MCF 10A (cell line): ENCODE measurements around the gene DNHD1. TPM values are rescaled to one million over a fixed set of nuclear protein-coding genes. Genes with fewer than 3 reads are reported as not detected.
A peak's percentile ranks its signal among the peaks of the same experiment; 100 is the strongest.

ENCODE experiments used
- Bru-seq: library from RNA; stranded (reverse); fragments of 400-500 nt; gene quantifications from one replicate; lab custom pipeline; 2021; lab: Mats Ljungman, UMichigan
- BruChase-seq, 2 experiments: library from RNA; stranded (reverse); fragments of 400-500 nt; gene quantifications; one replicate each; lab custom pipeline; 2021; lab: Mats Ljungman, UMichigan
- BruUV-seq: library from RNA; stranded (reverse); fragments of 400-500 nt; replicated peaks from 2 replicates; lab custom pipeline; 2021; lab: Mats Ljungman, UMichigan
- CTCF ChIA-PET: fragments of 300-600 bp; sonication (Branson Sonifier 250); formaldehyde crosslinking; extraction: SDS; loops from one replicate; lab custom pipeline; 2021; ENCODE audit warnings: antibody characterized with exemption, inconsistent platforms; lab: Yijun Ruan, JAX
- POLR2A ChIA-PET: fragments of 300-600, 350-650 bp; sonication (Branson Sonifier 250); formaldehyde crosslinking; extraction: SDS; loops from one replicate; lab custom pipeline; 2020; ENCODE audit warnings: antibody characterized with exemption, inconsistent platforms; lab: Yijun Ruan, JAX
- DNase-seq: peaks from one replicate; pipeline ENCODE4 v3.0.0-alpha.2; 2018; ENCODE audit not compliant: unreplicated experiment
- H3K27ac Mint-ChIP-seq: one replicate; pipeline ENCODE4 v1.8.0; 2022; ENCODE audit warnings: mild to moderate bottlenecking, low read depth, mixed read lengths; ENCODE audit not compliant: unreplicated experiment
- H3K27me3 Mint-ChIP-seq: one replicate; pipeline ENCODE4 v1.8.0; 2022; ENCODE audit warnings: mixed read lengths; ENCODE audit not compliant: insufficient read depth, unreplicated experiment
- H3K36me3 Mint-ChIP-seq: one replicate; pipeline ENCODE4 v1.8.0; 2022; ENCODE audit warnings: mild to moderate bottlenecking, moderate library complexity, mixed read lengths; ENCODE audit not compliant: insufficient read depth, unreplicated experiment
- H3K4me1 Mint-ChIP-seq: one replicate; pipeline ENCODE4 v1.8.0; 2022; ENCODE audit warnings: mixed read lengths; ENCODE audit not compliant: insufficient read depth, unreplicated experiment
- H3K4me3 Mint-ChIP-seq: one replicate; pipeline ENCODE4 v1.8.0; 2022; ENCODE audit warnings: mild to moderate bottlenecking, moderate library complexity, mixed read lengths; ENCODE audit not compliant: unreplicated experiment
- H3K9me3 Mint-ChIP-seq: one replicate; pipeline ENCODE4 v1.8.0; 2022; ENCODE audit warnings: mixed read lengths; ENCODE audit not compliant: unreplicated experiment
- CTCF ChIP-seq: fragments of 200-600 bp; IDR thresholded peaks from one replicate; pipeline ENCODE4 v1.8.0; 2022; ENCODE audit warnings: antibody characterized with exemption, mild to moderate bottlenecking; ENCODE audit not compliant: unreplicated experiment
- intact Hi-C: fragments of 100-400 bp; cut with micrococcal nuclease; formaldehyde crosslinking; loops from 2 replicates; pipeline ENCODE4 v1.14.1; 2022
- long read RNA-seq: library from polyadenylated mRNA; stranded (forward); transcript quantifications from one replicate; pipeline ENCODE4 v2.0.0, GENCODE V29; 2022
- total RNA-seq: library from RNA; stranded (reverse); gene quantifications from 2 replicates; pipeline ENCODE4 v1.2.3, GENCODE V29; 2022

Gene DNHD1
- total RNA-seq (18.3 and 26.5 TPM in 2 replicates), Bru-seq, nascent RNA (percentile 72 among the genes with signal in this experiment), BruChase-seq, experiment 1, labeled RNA remaining after a 6-hour chase (percentile 89 among the genes with signal in this experiment), BruChase-seq, experiment 2, labeled RNA remaining after a 2-hour chase (percentile 88 among the genes with signal in this experiment)
- long read RNA-seq, partial matches to known transcripts = 3 of 17 reads
- long read RNA-seq, other reads (novel, unspliced or antisense) = 14 of 17 reads

GRCh38 chr11:6497069-6497839 lies at the start of gene DNHD1:
Gene DNHD1, plus strand, starts transcription at chr11:6497280. Its CDS starts 936 bp downstream, at chr11:6498216.
- POLR2A ChIA-PET = interaction anchor here (0.6 to 2.3 kb wide), 5 partner anchors 14 to 109 kb away, joined by 3 to 8 read pairs (median 4); partner anchors contain the start of genes ARFIP2 and TIMM10B

GRCh38 chr11:6448574-6448973 lies 48.5 kb upstream of the DNHD1 start:
- intact Hi-C loops = no loop called here
- Mint-ChIP-seq H3K27me3 (no peaks in the 10 kb centered on the region), H3K27ac (no peak overlapping the region), H3K36me3 (no peaks in the 10 kb centered on the region), H3K4me3 (no peak overlapping the region), H3K4me1 (no peaks in the 10 kb centered on the region), H3K9me3 (no peaks in the 10 kb centered on the region)
- BruUV-seq = no TSS peak
- no peak for TF ChIP-seq CTCF
- POLR2A ChIA-PET = interaction anchor here (0.7 kb wide), 1 partner anchor 66 kb away, joined by 3 read pairs; no protein-coding TSS in a partner anchor
- CTCF ChIA-PET = interaction anchor here (0.6 to 14.6 kb wide), 4 partner anchors 58 to 1897 kb away, joined by 3 to 469 read pairs (median 4); no protein-coding TSS in a partner anchor
- DNase-seq = no peak

More at GRCh38 chr11:6497069-6497839, at the start of gene DNHD1:
- BruUV-seq = no TSS peak
- Mint-ChIP-seq H3K9me3 (no peaks in the 10 kb centered on the region), H3K27me3 (no peaks in the 10 kb centered on the region), H3K4me1 (no peaks in the 10 kb centered on the region), H3K27ac (no peak within 1 kb of the TSS), H3K4me3 (no peak within 1 kb of the TSS), H3K36me3 (peaks cover 12% of the 10 kb centered on the region)
- CTCF ChIA-PET = interaction anchor here (0.5 to 9.0 kb wide), 6 partner anchors 11 to 209 kb away, joined by 3 to 47 read pairs (median 5); no protein-coding TSS in a partner anchor
- no peak for DNase-seq
- no peak for TF ChIP-seq CTCF
- intact Hi-C loops = no loop called here

GRCh38 chr11:6452219-6452618 lies 44.9 kb upstream of the DNHD1 start:
- Mint-ChIP-seq H3K4me1 (no peaks in the 10 kb centered on the region), H3K27ac (no peak overlapping the region), H3K9me3 (no peaks in the 10 kb centered on the region), H3K27me3 (no peaks in the 10 kb centered on the region), H3K36me3 (no peaks in the 10 kb centered on the region), H3K4me3 (no peak overlapping the region)
- intact Hi-C loops = no loop called here
- ChIA-PET POLR2A (no interaction called here), CTCF (interaction anchor here (0.6 to 5.5 kb wide), 7 partner anchors 9 to 1308 kb away, joined by 3 to 79 read pairs (median 4); partner anchors contain the start of gene HPX)
- no peak for TF ChIP-seq CTCF
- no peak for DNase-seq
- BruUV-seq = no TSS peak

GRCh38 chr11:6453152-6453551 lies 43.9 kb upstream of the DNHD1 start:
- ChIA-PET POLR2A (interaction anchor here (1.1 kb wide), 1 partner anchor 22 kb away, joined by 3 read pairs; no protein-coding TSS in a partner anchor), CTCF (interaction anchor here (0.6 to 5.5 kb wide), 7 partner anchors 10 to 93 kb away, joined by 3 to 79 read pairs (median 4); partner anchors contain the start of gene HPX)
- no peak for TF ChIP-seq CTCF
- no peak overlapping the region for H3K4me3 Mint-ChIP-seq
- H3K36me3 Mint-ChIP-seq = no peaks in the 10 kb centered on the region
- BruUV-seq = no TSS peak
- no peak for DNase-seq
- no peaks in the 10 kb centered on the region for H3K4me1 Mint-ChIP-seq
- intact Hi-C loops = no loop called here
- H3K9me3 Mint-ChIP-seq = no peaks in the 10 kb centered on the region
- H3K27ac Mint-ChIP-seq = no peak overlapping the region
- no peaks in the 10 kb centered on the region for H3K27me3 Mint-ChIP-seq
